Nephron progenitor cell (in vitro differentiated cells): ENCODE data around the gene GLP1R.

Experiments
- DNase-seq: peaks from one replicate; pipeline ENCODE4 v3.0.0; 2021
- H3K27ac Mint-ChIP-seq: 2 replicates; pipeline ENCODE4 v1.8.0; 2021; ENCODE audit warnings: mild to moderate bottlenecking, moderate library complexity, mixed read lengths
- H3K27me3 Mint-ChIP-seq: 2 replicates; pipeline ENCODE4 v1.8.0; 2021; ENCODE audit warnings: mild to moderate bottlenecking, low read depth, mixed read lengths; ENCODE audit not compliant: poor library complexity
- H3K36me3 Mint-ChIP-seq: 2 replicates; pipeline ENCODE4 v1.8.0; 2021; ENCODE audit warnings: low read depth, mixed read lengths
- H3K4me1 Mint-ChIP-seq: 2 replicates; pipeline ENCODE4 v1.8.0; 2021; ENCODE audit warnings: mixed read lengths
- H3K4me3 Mint-ChIP-seq: 2 replicates; pipeline ENCODE4 v1.8.0; 2021; ENCODE audit warnings: mild to moderate bottlenecking, moderate library complexity, mixed read lengths
- H3K9me3 Mint-ChIP-seq: 2 replicates; pipeline ENCODE4 v1.8.0; 2021; ENCODE audit warnings: mild to moderate bottlenecking, moderate library complexity, mixed read lengths
- CTCF ChIP-seq: fragments of 200-600 bp; sonication (generic); IDR thresholded peaks from 2 replicates; pipeline ENCODE4 v1.5.0; 2021; ENCODE audit warnings: antibody characterized with exemption

The GLP1R gene

GRCh38 chr6:39068391-39068790 lies 19.8 kb downstream of the GLP1R start:
- no peak overlapping the region for H3K4me3 Mint-ChIP-seq
- DNase-seq = no peak
- peaks cover 11% of the 10 kb centered on the region for H3K9me3 Mint-ChIP-seq
- no peak overlapping the region for H3K27ac Mint-ChIP-seq
- peaks cover 3% of the 10 kb centered on the region for H3K4me1 Mint-ChIP-seq
- TF ChIP-seq CTCF = no peak
- peaks cover 28% of the 10 kb centered on the region for H3K27me3 Mint-ChIP-seq
- no peaks in the 10 kb centered on the region for H3K36me3 Mint-ChIP-seq

- peaks cover 5% of the 10 kb centered on the region for H3K4me1 Mint-ChIP-seq
- no peaks in the 10 kb centered on the region for H3K36me3 Mint-ChIP-seq
- TF ChIP-seq CTCF = no peak
- no peak overlapping the region for H3K27ac Mint-ChIP-seq
- DNase-seq = no peak
- H3K4me3 Mint-ChIP-seq = no peak overlapping the region
- peaks cover 11% of the 10 kb centered on the region for H3K9me3 Mint-ChIP-seq
- H3K27me3 Mint-ChIP-seq = peaks cover 25% of the 10 kb centered on the region
Observed at GRCh38 chr6:39072830-39073229, 24.2 kb downstream of the GLP1R start.

GRCh38 chr6:39073471-39074355 lies 25.1 kb downstream of the GLP1R start:
- DNase-seq = no peak
- H3K36me3 Mint-ChIP-seq = no peaks in the 10 kb centered on the region
- no peak overlapping the region for H3K27ac Mint-ChIP-seq
- no peak overlapping the region for H3K4me3 Mint-ChIP-seq
- peaks cover 22% of the 10 kb centered on the region for H3K27me3 Mint-ChIP-seq
- no peak for TF ChIP-seq CTCF
- H3K9me3 Mint-ChIP-seq = peaks cover 11% of the 10 kb centered on the region
- peaks cover 5% of the 10 kb centered on the region for H3K4me1 Mint-ChIP-seq

GRCh38 chr6:39074486-39074885 lies 25.9 kb downstream of the GLP1R start:
- no peaks in the 10 kb centered on the region for H3K36me3 Mint-ChIP-seq
- no peak overlapping the region for H3K4me3 Mint-ChIP-seq
- H3K27me3 Mint-ChIP-seq = peaks cover 24% of the 10 kb centered on the region
- H3K4me1 Mint-ChIP-seq = peaks cover 5% of the 10 kb centered on the region
- no peak for TF ChIP-seq CTCF
- DNase-seq = no peak
- H3K9me3 Mint-ChIP-seq = peaks cover 6% of the 10 kb centered on the region
- no peak overlapping the region for H3K27ac Mint-ChIP-seq

- H3K4me3 Mint-ChIP-seq = no peak overlapping the region
- H3K36me3 Mint-ChIP-seq = no peaks in the 10 kb centered on the region
- H3K27me3 Mint-ChIP-seq = peaks cover 28% of the 10 kb centered on the region
Observed at GRCh38 chr6:39075010-39075686, 26.6 kb downstream of the GLP1R start.

More at GRCh38 chr6:39075010-39075686, 26.6 kb downstream of the GLP1R start:
- H3K27ac Mint-ChIP-seq = peak overlapping the region; percentile 62
- peaks cover 4% of the 10 kb centered on the region for H3K9me3 Mint-ChIP-seq
- peaks cover 5% of the 10 kb centered on the region for H3K4me1 Mint-ChIP-seq
- TF ChIP-seq CTCF = no peak
- DNase-seq = no peak
